HG03432 (cell line): ENCODE data around the gene GANAB.
"Not testable (repeated sequence)": the region's sequence is repeated elsewhere in the genome, so short reads cannot be mapped to it uniquely, and the experiment has no call there.

Experiments
- ATAC-seq: cut with Tn5 transposase; IDR thresholded peaks from one replicate; pipeline ENCODE4 v1.9.1; 2021; ENCODE audit warnings: mild to moderate bottlenecking, moderate library complexity; ENCODE audit not compliant: unreplicated experiment

Gene GANAB

GRCh38 chr11:62602141-62603071 lies 44.0 kb downstream of the GANAB start:
- ATAC-seq = no peak

GRCh38 chr11:62601372-62602140 lies 44.9 kb downstream of the GANAB start, which contains the start of gene MTA2:
Gene MTA2 (minus strand): TSS chr11:62601865. CDS start chr11:62601450, 415 bp downstream.
- ATAC-seq = peak; percentile 80

DNA sequence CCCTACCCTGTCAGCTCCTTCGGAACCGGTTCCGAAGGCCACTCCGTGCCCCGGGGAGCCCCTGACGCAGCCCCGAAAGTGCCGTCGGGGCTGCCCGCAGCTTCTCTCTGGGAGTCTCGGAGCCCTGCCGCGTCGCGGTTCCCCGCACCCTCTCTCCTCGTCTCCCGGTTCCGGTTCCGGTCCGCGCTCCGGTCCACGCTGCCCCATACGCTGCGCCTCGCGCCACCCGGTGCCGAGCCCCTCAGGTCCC lies 45.4 kb downstream of the GANAB start:
- ATAC-seq = no peak

DNA sequence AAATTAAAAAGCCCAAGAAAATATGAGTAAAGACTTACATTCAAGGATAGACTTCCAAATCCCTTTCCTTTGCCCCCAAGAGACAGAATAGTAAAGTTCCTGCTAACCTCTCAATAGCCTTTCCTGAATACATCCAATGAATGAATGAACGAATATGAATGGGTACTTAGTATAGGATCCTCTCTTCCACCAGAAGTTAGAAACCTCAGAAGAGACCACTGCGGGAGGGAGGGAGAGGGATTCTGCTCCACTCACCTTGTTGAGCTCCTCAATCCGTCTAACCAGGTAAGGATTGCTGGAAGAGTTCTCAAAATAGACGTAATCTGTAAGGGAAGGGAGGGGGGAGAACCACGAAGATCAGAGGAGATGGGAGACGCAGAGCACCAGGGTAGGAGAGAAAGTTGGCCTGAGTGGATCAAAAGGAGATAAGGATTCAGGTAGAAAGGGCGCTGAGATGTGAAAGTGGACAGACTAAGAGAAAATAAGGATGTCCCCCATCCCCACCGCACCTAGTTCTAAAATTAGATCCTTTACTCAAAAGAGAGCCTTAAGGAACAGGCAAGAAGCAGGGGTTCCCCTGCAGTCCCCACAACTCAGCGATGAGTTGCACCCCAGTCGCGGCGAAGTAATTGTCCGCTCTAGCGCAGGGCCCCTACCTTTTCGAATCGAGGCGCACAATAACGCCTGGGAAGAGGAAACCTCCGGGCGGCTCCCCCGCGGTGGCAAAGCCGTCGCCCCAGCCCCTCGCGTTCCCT lies 45.9 kb downstream of the GANAB start:
- ATAC-seq = no peak

DNA sequence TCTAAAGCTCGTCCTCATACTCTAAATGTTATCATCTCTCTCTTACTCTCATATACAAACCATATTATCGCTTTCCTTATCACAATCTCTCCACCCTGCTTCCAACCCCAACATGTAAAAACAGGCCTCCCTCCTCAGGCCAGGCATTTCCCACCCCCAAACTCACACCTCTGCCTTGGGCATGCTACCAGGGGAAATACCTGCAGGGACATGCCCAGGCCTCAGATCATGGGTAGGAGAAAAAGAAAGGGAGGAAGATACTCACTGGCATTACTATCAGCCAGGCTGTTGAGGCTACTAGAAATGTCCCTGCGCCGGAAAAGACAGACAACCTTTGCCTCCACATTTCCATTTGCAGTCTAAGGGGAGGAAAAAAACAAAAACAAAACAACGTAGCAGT lies 46.5 kb downstream of the GANAB start:
- no peak for ATAC-seq

- peak; percentile 54 for ATAC-seq
Measured at GRCh38 chr11:62599069-62599696, 47.2 kb downstream of the GANAB start.

DNA sequence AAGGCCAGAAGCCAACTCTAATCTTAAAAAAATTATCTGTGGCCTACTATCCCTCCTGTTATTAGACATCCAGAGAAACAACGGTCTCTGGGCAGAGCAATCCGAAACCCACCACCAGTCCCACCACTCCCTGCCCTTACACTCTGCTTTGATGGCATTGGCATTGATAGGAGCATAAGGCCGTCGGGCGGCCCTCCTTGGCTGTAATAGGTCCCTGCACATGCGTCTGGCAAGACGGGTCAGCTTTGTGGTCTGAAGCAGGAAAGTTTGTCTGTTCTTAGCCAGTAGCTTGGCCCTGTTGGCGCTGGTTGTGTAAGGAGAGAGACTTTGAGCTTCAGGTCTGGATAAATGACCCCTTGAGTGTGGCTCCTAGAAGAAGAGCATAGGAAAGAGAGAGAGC lies 51.3 kb downstream of the GANAB start:
- no peak for ATAC-seq

DNA sequence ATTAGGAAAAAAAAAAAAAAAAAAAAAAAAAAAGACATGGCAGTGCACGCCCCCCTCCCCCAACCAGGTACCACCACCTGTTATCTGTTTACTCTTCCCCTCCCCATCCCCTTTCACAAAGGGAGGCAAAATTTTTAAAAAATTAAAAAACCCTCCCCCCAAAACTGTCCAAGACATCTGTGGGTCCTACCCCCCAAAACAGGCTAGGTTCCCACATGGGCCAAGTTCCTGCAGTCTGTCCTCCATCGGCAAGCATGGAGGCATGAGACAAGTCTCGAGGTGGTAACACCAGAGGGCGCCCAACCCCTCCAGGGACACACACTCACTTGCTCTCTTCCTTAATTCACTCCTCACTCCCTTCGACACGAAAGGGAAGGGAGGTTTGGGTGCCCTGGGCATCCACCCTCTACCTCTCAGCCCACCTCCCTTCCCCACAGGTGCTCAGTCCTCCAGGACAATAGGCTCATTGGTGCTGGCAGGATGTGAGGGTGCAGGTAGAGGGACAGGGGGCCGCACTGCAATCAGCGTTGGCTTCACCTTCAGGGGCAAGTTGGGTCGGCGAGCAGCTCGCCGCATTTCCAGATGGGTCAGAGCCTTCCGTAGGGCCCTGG lies 52.9 kb downstream of the GANAB start:
- ATAC-seq = no peak

DNA sequence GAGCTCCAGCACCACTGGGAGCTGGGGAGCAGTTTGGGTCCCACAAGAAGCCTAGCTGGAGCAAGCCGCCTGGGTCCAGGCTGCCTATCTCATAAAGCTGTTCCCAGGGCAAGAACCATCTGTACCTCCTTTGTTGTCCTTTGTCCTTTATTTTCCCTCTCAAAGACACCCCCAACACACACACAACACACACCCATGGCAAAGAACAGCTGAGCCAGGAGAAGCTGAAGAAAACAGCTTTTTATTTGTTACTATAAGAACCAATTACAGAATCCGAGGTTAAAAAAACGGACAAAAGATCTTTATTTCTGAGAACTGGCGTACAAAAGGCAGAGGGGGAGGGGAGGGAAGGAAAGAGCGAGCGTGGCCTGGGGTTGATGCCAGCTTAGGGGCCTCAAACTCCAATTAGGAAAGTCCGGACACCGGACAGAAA lies 53.4 kb downstream of the GANAB start:
- ATAC-seq = no peak

GRCh38 chr11:62592146-62592815 lies 54.1 kb downstream of the GANAB start:
- ATAC-seq = no peak

DNA sequence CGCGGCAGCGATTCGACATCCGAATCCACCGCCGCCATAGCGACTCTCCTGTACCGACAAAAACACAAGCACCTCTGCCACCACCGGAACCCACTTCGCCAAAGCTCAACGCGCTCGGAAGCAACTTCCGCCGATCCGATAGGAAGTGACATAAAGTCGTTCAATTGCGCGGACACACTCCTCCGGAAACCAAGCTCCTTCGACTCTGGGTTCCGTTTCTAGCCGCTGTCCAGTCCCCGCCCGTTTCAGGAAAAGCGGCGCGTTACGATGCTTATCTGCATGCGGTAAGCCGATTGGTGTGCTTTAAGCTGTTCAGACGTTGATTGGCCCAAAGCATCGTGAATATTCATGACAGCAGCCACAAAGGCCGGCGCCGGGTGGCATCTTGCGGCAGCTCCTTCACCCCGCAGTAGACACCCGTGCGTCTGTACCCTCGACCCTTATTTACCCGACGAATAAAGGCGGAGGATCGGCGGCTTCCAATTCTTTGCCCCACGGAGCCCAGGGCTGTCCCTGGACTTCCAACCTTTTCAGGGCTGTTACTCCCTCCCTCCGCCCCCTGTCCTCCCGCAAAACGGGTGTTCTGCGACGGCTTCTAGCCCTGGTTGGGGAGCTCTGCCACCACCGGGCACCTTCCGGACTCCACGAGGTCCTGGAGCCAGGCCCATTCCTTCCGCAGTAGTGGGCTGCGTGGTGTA lies 54.8 kb downstream of the GANAB start, which contains the start of gene TUT1:
TSS of gene TUT1 (minus strand) at position 76 of the 698 bp plus-strand sequence. CDS start at position 38, 38 bp downstream.
- ATAC-seq = peak; percentile 82

DNA sequence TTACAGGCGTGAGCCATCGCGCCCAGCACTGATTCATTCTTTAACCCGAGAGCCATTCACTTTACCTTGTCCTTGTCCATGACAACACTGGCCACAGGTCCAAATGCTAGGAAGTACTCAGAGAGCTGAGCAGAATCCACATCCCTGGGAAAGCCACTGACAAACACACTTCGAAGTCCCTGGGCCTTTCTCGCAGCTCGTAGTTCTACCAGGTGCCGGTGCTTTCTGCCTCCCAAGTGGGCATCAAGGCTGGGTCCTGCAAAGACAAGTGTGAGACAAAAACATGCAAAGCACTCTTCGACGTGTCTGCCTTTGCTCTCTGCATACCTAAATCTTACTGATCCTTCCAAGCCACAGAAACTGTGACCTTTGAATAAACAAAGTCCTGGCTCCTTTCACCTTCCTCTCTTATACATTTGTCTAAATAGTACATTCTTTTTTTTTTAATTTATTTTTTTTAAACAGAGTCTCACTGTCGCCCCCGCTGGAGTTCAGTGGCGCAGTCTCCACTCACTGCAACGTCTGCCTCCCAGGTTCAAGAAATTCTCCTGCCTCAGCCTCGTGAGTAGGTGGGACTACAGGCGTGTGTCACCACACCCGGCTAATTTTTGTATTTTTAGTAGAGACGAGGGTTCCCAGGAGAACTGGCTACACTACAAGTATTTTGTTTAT lies 57.3 kb downstream of the GANAB start:
- no peak for ATAC-seq

DNA sequence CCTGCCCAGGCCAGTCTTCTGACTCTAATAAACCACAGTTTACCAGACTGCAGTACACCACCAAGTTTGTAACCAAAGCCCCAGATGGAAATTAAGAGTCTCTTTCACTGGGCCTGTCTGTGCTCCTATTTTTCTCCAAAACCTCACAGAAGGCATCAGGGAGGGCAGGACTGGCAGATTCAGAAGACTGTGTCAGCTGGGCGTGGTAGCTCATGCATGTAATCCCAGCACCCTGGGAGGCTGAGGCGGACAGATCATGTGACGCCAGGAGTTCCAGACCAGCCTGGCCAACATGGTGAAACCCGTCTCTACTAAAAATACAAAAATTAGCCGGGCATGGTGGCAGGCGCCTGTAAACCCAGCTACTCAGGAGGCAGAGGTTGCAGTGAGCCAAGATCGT lies 61.1 kb downstream of the GANAB start:
- ATAC-seq = not testable (repeated sequence)

DNA sequence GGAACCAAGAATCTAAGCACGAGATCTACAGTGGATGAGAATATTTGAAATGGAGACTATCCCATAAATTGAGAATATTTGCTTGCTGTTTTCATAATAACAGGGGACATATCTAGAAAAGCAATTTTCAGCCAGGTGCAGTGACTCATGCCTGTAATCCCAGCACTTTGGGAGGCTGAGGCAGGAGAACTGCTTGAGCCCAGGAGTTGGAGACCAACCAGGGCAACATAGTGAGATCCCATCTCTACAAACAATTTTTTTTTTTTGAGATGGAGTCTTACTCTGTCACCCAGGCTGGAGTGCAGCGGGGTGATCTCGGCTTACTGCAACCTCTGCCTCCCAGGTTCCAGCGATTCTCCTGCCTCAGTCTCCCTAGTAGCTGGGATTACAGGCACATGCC lies 64.7 kb downstream of the GANAB start:
- not testable (repeated sequence) for ATAC-seq

- ATAC-seq = no peak
Measured at GRCh38 chr11:62580959-62581715, 65.3 kb downstream of the GANAB start.

DNA sequence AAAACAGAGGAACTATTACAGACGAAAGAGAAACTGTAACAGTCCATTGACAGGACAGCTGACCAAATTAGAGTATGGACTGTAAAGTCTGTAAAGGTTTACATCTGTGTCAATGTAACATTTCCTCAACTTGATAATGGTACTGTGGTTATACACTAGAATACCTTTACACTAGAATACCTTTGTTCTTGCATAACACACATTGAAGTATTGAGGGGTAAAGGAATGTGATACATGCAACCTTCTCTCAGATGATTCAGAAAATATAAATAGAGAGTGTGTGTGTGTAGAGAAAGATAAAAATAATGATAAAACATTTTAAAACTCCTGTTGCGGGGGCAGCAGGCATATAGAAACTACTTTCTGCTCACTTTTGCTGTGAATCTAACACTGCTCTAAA lies 67.2 kb downstream of the GANAB start:
- ATAC-seq = no peak

DNA sequence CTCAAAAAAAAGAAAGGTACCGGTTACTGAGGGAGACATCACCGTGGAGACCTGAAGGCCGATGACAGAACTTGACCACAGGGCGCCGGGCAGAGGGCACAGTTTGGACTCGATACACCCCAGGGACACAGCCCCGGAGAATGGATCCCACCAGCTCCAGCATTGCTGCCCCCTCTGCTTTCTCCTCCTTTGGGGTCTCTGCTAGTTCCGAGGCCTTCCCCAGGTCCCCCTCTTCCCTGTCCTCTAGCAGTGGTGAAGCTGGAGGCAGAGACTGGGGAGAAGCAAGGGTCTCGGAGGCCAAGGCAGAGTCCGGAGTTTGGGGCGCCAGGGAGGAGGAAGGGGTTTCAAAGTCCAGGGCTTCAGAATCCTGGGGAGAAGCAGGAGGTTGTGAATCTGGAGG lies 67.9 kb downstream of the GANAB start:
- no peak for ATAC-seq
